ENCODE data around the gene KYAT1. TPM values are rescaled to one million over a fixed set of nuclear protein-coding genes. Genes with fewer than 3 reads are reported as not detected.

KYAT1 gene
- total and polyA plus RNA-seq, 2 of the 13 experiments (the other 11 are each of a cell fraction or from before 2014, with no cell fraction given) = 9.2 to 46.5 TPM

DNA sequence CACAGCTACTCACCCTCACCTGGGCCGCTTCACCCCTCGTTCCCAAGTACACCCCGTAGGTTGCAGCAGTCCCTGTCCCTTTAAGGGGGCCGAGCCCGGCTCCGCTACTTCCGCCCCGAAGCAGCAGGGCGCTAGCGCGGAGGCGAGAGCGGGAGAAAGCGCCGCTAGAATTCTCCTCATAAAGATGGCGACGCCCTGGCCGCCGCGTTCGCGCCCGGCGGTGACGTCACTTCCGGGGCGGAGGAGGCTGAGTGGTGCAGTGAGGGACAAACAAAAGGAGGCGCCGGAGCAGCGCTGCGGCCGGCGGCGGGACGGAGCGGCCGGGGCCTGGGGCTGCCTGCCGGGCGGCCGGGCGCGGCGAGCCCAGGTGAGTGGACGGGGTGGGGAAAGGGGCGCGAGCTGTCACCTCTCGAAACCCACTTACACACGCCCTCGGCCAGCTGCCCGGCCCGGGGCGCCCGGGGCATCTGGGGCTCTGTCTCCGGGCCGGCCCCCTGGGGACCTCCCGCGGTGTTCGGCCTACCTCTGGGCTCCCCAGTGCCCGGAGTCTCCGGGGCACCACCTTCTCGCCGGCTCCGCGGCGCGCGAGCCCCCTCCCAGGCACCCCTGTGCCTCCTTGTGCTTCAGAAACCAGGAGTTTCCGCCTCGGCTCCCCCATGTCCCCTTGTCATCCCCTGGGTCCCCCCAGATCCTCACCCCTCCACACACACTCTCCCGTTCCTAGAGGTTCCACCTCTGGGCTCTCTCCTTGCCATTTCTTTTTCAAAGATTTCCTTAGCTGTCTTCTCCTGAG lies at the start of gene KYAT1, which contains the start of gene LRRC8A (continued):
- TF ChIP-seq GMEB1 (CRISPR knock-in tag; IDR thresholded peaks at IDR 0.05; ENCODE audit: borderline replicate concordance) = peak; percentile 83; the same call in 1 of the 2 replicates
- peak; percentile 62; the same call in 1 of the 2 replicates for TF ChIP-seq FOXK1 (CRISPR knock-in tag; IDR thresholded peaks at IDR 0.05; ENCODE audit: borderline replicate concordance, low read depth)
- 0 out of 2 replicates have a peak, but pooled peaks have one; percentile 31 for TF ChIP-seq ZNF33B (CRISPR knock-in tag; IDR thresholded peaks at IDR 0.05)
- peak; percentile 48; the same call in 1 of the 2 replicates for TF ChIP-seq REPIN1 (CRISPR knock-in tag; IDR thresholded peaks at IDR 0.05; ENCODE audit: borderline replicate concordance, low read depth)
- TF ChIP-seq RARA (CRISPR knock-in tag; IDR thresholded peaks at IDR 0.05) = 0 out of 2 replicates have a peak, but pooled peaks have one; percentile 12
- peak; percentile 72; the same call in 1 of the 2 replicates for TF ChIP-seq SPEN (CRISPR knock-in tag; IDR thresholded peaks at IDR 0.05; ENCODE audit: low read depth)
- TF ChIP-seq GATAD2A (CRISPR knock-in tag; IDR thresholded peaks at IDR 0.05) = no peak; the same call in 1 of the 2 replicates
- TF ChIP-seq LCORL (IDR thresholded peaks at IDR 0.05) = no peak
- TF ChIP-seq LCORL (CRISPR knock-in tag; IDR thresholded peaks at IDR 0.05) = 0 out of 2 replicates have a peak, but pooled peaks have one; percentile 49
- peak; percentile 56; the same call in 1 of the 2 replicates for TF ChIP-seq AHDC1 (CRISPR knock-in tag; IDR thresholded peaks at IDR 0.05; ENCODE audit: borderline replicate concordance)
- peak; percentile 88 for TF ChIP-seq ERF (CRISPR knock-in tag; IDR thresholded peaks at IDR 0.05)
- no peak for TF ChIP-seq ZNF552 (CRISPR knock-in tag; IDR thresholded peaks at IDR 0.05; ENCODE audit: borderline replicate concordance)
- no peak; the same call in 1 of the 2 replicates for TF ChIP-seq NR2F6 (IDR thresholded peaks at IDR 0.05)
- TF ChIP-seq NR2F6 (CRISPR knock-in tag; IDR thresholded peaks at IDR 0.05) = peak; percentile 43; the same call in 1 of the 2 replicates
- TF ChIP-seq ARNT2 (CRISPR knock-in tag; IDR thresholded peaks at IDR 0.05; ENCODE audit: low read depth) = 0 out of 2 replicates have a peak, but pooled peaks have one; percentile 16
- TF ChIP-seq, protein P1, sequence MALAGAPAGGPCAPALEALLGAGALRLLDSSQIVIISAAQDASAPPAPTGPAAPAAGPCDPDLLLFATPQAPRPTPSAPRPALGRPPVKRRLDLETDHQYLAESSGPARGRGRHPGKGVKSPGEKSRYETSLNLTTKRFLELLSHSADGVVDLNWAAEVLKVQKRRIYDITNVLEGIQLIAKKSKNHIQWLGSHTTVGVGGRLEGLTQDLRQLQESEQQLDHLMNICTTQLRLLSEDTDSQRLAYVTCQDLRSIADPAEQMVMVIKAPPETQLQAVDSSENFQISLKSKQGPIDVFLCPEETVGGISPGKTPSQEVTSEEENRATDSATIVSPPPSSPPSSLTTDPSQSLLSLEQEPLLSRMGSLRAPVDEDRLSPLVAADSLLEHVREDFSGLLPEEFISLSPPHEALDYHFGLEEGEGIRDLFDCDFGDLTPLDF (CRISPR knock-in tag; IDR thresholded peaks at IDR 0.05) = peak; percentile 95
- TF ChIP-seq ZNF382 (CRISPR knock-in tag; IDR thresholded peaks at IDR 0.05; ENCODE audit: borderline replicate concordance) = no peak
- TF ChIP-seq ZNF563 (CRISPR knock-in tag; IDR thresholded peaks at IDR 0.05) = peak; percentile 34; the same call in 1 of the 2 replicates
- TF ChIP-seq ONECUT2 (CRISPR knock-in tag; IDR thresholded peaks at IDR 0.05) = no peak
- peak; percentile 20; the same call in 1 of the 2 replicates for TF ChIP-seq BHLHE40 (IDR thresholded peaks at IDR 0.05; ENCODE audit: low read length)
- no peak for TF ChIP-seq ZNF264 (CRISPR knock-in tag; IDR thresholded peaks at IDR 0.05)
